H1 (cell line): ENCODE data around the gene SLC25A53. TPM values are rescaled to one million over a fixed set of nuclear protein-coding genes. Genes with fewer than 3 reads are reported as not detected.

Source experiments
- CTCF ChIA-PET: fragments of 300-600 bp; sonication (Branson Sonifier 250); formaldehyde crosslinking; loops from one replicate; lab custom pipeline; 2021; ENCODE audit not compliant: partially characterized antibody; lab: Charles Lee
- POLR2A ChIA-PET: fragments of 300-600 bp; sonication (Branson Sonifier 250); formaldehyde crosslinking; loops from one replicate; lab custom pipeline; 2021; ENCODE audit warnings: inconsistent platforms; ENCODE audit not compliant: partially characterized antibody; lab: Charles Lee
- DNase-seq, 2 experiments: peaks; one replicate each; pipeline versions ENCODE4 v3.0.0 to v3.0.0-alpha.2; 2010 to 2022; ENCODE audit warnings: low spot score in 2 of 2, low read depth in 1 of 2, mixed read lengths in 1 of 2
- FAIRE-seq: peaks from 2 replicates; lab custom pipeline; 2011; peaks lifted over from hg19 to GRCh38; lab: Jason Lieb, UNC
- H2AFZ ChIP-seq: 2 replicates; pipeline ENCODE4 v1.8.1; 2012; ENCODE audit warnings: low read length, inconsistent platforms
- H2AK5ac ChIP-seq: 2 replicates; pipeline ENCODE4 v1.6.1; 2013; ENCODE audit warnings: low read depth, low read length
- H2BK120ac ChIP-seq: replicated peaks from 2 replicates; pipeline ENCODE3; 2013; ENCODE audit warnings: low read depth, low read length, inconsistent platforms
- H2BK12ac ChIP-seq: 2 replicates; pipeline ENCODE4 v1.6.1; 2013; ENCODE audit warnings: low read depth, low read length
- H2BK15ac ChIP-seq: 2 replicates; pipeline ENCODE4 v1.6.1; 2013; ENCODE audit warnings: low read length
- H2BK20ac ChIP-seq: 2 replicates; pipeline ENCODE4 v1.6.1; 2013; ENCODE audit warnings: low read length
- H2BK5ac ChIP-seq: 2 replicates; pipeline ENCODE4 v1.6.1; 2013; ENCODE audit warnings: low read depth, low read length
- H3K14ac ChIP-seq: 2 replicates; pipeline ENCODE4 v1.6.1; 2013; ENCODE audit warnings: inconsistent platforms; ENCODE audit not compliant: insufficient read length
- H3K18ac ChIP-seq: 2 replicates; pipeline ENCODE4 v1.6.1; 2013; ENCODE audit warnings: low read length; ENCODE audit errors: extremely low read depth
- H3K23ac ChIP-seq: 2 replicates; pipeline ENCODE4 v1.6.1; 2013; ENCODE audit warnings: inconsistent platforms; ENCODE audit not compliant: insufficient read length
- H3K23me2 ChIP-seq: 2 replicates; pipeline ENCODE4 v1.6.1; 2013; ENCODE audit warnings: low read depth, low read length
- H3K27ac ChIP-seq: 2 replicates; pipeline ENCODE4 v1.6.1; 2011; ENCODE audit warnings: low read depth, low read length, inconsistent platforms
- H3K27me3 ChIP-seq, 4 experiments: replicated peaks in 1 of 4; 1 replicate in 1 of 4; 2 replicates in 3 of 4; pipeline versions ENCODE4 v1.6.1 to v1.8.1; 2011 to 2013; ENCODE audit warnings: low read length in 3 of 4, mild to moderate bottlenecking in 3 of 4, inconsistent platforms in 2 of 4, mixed read lengths in 2 of 4, moderate library complexity in 1 of 4; ENCODE audit not compliant: control insufficient read depth in 3 of 4, insufficient read depth in 3 of 4; ENCODE audit errors: extremely low read depth in 1 of 4
- H3K36me3 ChIP-seq, 4 experiments: 2 replicates each; pipeline versions ENCODE4 v1.6.1 to v1.8.1; 2011 to 2013; ENCODE audit warnings: mild to moderate bottlenecking in 4 of 4, low read length in 3 of 4, moderate library complexity in 2 of 4, control low read depth in 1 of 4, inconsistent platforms in 1 of 4; ENCODE audit not compliant: insufficient read depth in 4 of 4, control insufficient read depth in 2 of 4
- H3K4ac ChIP-seq: replicated peaks from 2 replicates; pipeline ENCODE3; 2013; ENCODE audit warnings: low read length, low read depth, mixed read lengths, inconsistent platforms; ENCODE audit not compliant: insufficient read length
- H3K4me1 ChIP-seq, 4 experiments: replicated peaks in 1 of 4; 1 replicate in 1 of 4; 2 replicates in 3 of 4; pipeline versions ENCODE4 v1.6.1 to v1.8.1; 2011 to 2013; ENCODE audit warnings: low read length in 3 of 4, inconsistent platforms in 2 of 4, mixed read lengths in 1 of 4; ENCODE audit not compliant: insufficient read depth in 4 of 4, control insufficient read depth in 3 of 4
- H3K4me2 ChIP-seq, 2 experiments: 2 replicates each; pipeline versions ENCODE4 v1.6.1 to v1.8.1; 2011 to 2013; ENCODE audit warnings: low read depth in 2 of 2, low read length in 2 of 2, control low read depth in 1 of 2, inconsistent platforms in 1 of 2, mild to moderate bottlenecking in 1 of 2; ENCODE audit not compliant: insufficient read depth in 1 of 2
- H3K4me3 ChIP-seq, 4 experiments: fragments of 200-600, 300-600 bp in 1 of 4; sonication (generic), shearing (Covaris generic), sonication (Bioruptor Twin) in 1 of 4; 2 replicates each; pipeline versions ENCODE4 v1.5.1 to v1.8.1; 2011 to 2016; ENCODE audit warnings: low read length in 4 of 4, low read depth in 3 of 4, control low read depth in 2 of 4, inconsistent platforms in 2 of 4, mild to moderate bottlenecking in 2 of 4, mixed read lengths in 1 of 4, moderate library complexity in 1 of 4; ENCODE audit not compliant: insufficient read depth in 2 of 4; ENCODE audit errors: extremely low read depth in 1 of 4
- H3K56ac ChIP-seq: replicated peaks from 2 replicates; pipeline ENCODE3; 2013; ENCODE audit warnings: low read depth, mild to moderate bottlenecking, mixed read lengths, low read length, inconsistent platforms; ENCODE audit not compliant: insufficient read length
- H3K79me1 ChIP-seq: 2 replicates; pipeline ENCODE4 v1.6.1; 2013; ENCODE audit warnings: low read depth, low read length, control low read depth
- H3K79me2 ChIP-seq, 2 experiments: 2 replicates each; pipeline versions ENCODE4 v1.6.1 to v1.8.1; 2012 to 2013; ENCODE audit warnings: low read length in 2 of 2, mild to moderate bottlenecking in 2 of 2, inconsistent platforms in 1 of 2; ENCODE audit not compliant: insufficient read depth in 2 of 2, control insufficient read depth in 1 of 2
- H3K9ac ChIP-seq, 4 experiments: replicated peaks in 1 of 4; 1 replicate in 1 of 4; 2 replicates in 3 of 4; pipeline versions ENCODE4 v1.6.1 to v1.8.1; 2011 to 2013; ENCODE audit warnings: low read depth in 3 of 4, low read length in 3 of 4, control low read depth in 2 of 4, mild to moderate bottlenecking in 2 of 4, moderate library complexity in 2 of 4, inconsistent platforms in 1 of 4; ENCODE audit errors: extremely low read depth in 1 of 4
- H3K9me3 ChIP-seq, 2 experiments: 2 replicates each; pipeline versions ENCODE4 v1.6.1 to v1.8.1; 2012 to 2013; ENCODE audit warnings: mild to moderate bottlenecking in 2 of 2, moderate library complexity in 2 of 2, control low read depth in 1 of 2, inconsistent platforms in 1 of 2, low read depth in 1 of 2, low read length in 1 of 2, mixed read lengths in 1 of 2; ENCODE audit not compliant: insufficient read depth in 2 of 2
- H4K20me1 ChIP-seq, 2 experiments: replicated peaks in 1 of 2; 2 replicates each; pipeline versions ENCODE3 to v1.8.1; 2011 to 2013; ENCODE audit warnings: inconsistent platforms in 2 of 2, low read length in 2 of 2, mild to moderate bottlenecking in 1 of 2; ENCODE audit not compliant: insufficient read depth in 2 of 2, control insufficient read depth in 1 of 2
- H4K5ac ChIP-seq: 2 replicates; pipeline ENCODE4 v1.6.1; 2013; ENCODE audit warnings: low read length, low read depth, mixed read lengths, inconsistent platforms; ENCODE audit not compliant: insufficient read length
- H4K8ac ChIP-seq: 2 replicates; pipeline ENCODE4 v1.8.0; 2013; ENCODE audit warnings: mild to moderate bottlenecking, moderate library complexity, low read length, inconsistent platforms; ENCODE audit not compliant: insufficient read depth; ENCODE audit errors: extremely low read depth
- H4K91ac ChIP-seq: replicated peaks from 2 replicates; pipeline ENCODE3; 2013; ENCODE audit warnings: low read length, mixed read lengths, inconsistent platforms; ENCODE audit not compliant: insufficient read length
- KDM4A ChIP-seq: IDR thresholded peaks from one replicate; pipeline ENCODE4 v1.7.1; 2012; ENCODE audit warnings: low read depth, mild to moderate bottlenecking, moderate library complexity, low read length, inconsistent platforms; ENCODE audit not compliant: severe bottlenecking
- NANOG ChIP-seq: IDR thresholded peaks from 2 replicates; pipeline ENCODE4 v1.6.1; 2011; ENCODE audit warnings: low read length, low read depth, mild to moderate bottlenecking, inconsistent platforms; ENCODE audit not compliant: insufficient read depth, poor library complexity, severe bottlenecking
- WGBS, 2 experiments: shearing (Covaris generic) in 1 of 2; methylation state at CpG; one replicate each; pipeline versions ENCODE4 v1.1.6 to v1.1.7; 2013 to 2015; ENCODE audit warnings: low lambda C conversion rate in 2 of 2, mixed read lengths in 2 of 2, inconsistent platforms in 1 of 2, low coverage in 1 of 2, missing lambda C conversion rate in 1 of 2; ENCODE audit not compliant: insufficient replicate concordance in 2 of 2, insufficient coverage in 1 of 2, insufficient read length in 1 of 2; ENCODE audit errors: extremely low coverage in 1 of 2, missing lambda C conversion rate in 1 of 2; 5-methylcytosine and 5-hydroxymethylcytosine counted together
- polyA plus RNA-seq, 7 experiments: library from polyadenylated mRNA; depleted of rRNA in 3 of 7; stranded (reverse) in 5 of 7; unstranded in 2 of 7; fragments of >200 nt in 5 of 7; fragments of 200-250 nt in 2 of 7; gene quantifications; 1 replicate in 5 of 7; 2 replicates in 1 of 7; 4 replicates in 1 of 7; pipeline versions ENCODE4 v1.2.1 to v1.2.3, GENCODE V29; 2011 to 2013; ENCODE audit warnings: missing spikeins in 2 of 7, mixed read lengths in 2 of 7
- total RNA-seq: library from RNA; stranded (reverse); fragmentation: NEBNext Ultra II Directional; extraction: Animal tissue kit (Norgen Biotek cat#: 25700); gene quantifications from 2 replicates; pipeline ENCODE4 v1.2.1, GENCODE V29; 2021

SLC25A53 gene
- total and polyA plus RNA-seq, 2 of the 8 experiments (the other 6 are each of a cell fraction or from before 2014, with no cell fraction given) = 2.4 to 4.2 TPM

DNA sequence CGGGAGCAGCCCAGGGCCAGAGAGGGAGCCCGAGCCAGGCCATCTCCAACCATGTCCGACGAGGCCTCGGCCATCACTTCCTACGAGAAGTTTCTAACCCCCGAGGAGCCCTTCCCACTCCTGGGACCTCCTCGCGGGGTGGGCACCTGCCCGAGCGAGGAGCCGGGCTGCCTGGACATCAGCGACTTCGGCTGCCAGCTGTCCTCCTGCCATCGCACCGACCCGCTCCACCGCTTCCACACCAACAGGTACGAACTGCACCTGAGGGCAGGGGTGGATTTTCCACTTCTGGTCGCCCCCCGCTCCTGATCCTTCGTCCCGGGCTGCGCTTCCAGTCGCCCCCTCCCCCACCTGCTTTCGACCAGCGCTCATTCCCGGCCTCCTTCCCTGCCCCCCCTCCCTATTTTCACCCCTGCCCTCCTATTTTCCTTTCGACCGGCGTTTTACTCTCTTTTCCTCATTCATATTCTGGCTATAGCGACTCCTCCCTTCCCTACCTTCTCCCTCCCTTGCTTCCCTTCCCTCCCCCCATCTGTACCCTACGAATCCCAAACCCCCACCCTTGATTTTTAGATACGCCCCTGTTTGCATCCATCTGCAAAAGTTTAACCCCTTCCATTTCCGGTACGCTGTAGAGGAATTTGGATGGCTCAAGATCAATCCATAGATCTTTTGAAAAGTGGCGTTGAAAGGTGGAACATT lies 10.1 kb upstream of the SLC25A53 start:
- Histone ChIP-seq H2AK5ac (no peak overlapping the region), H3K4me3 (peak overlapping the region; percentile 74 to 92 (median 85)), H3K9me3 (no peaks in the 10 kb centered on the region), H3K4me1 (no peaks in the 10 kb centered on the region), H2BK5ac (no peak overlapping the region), H3K27ac (no peak overlapping the region), H3K18ac (no peak overlapping the region), H2BK120ac (no peak overlapping the region), H3K9ac (peak overlapping the region; percentile 48 to 64 (median 54)), H3K4me2 (peak overlapping the region; percentile 92 to 94), H3K79me2 (peaks cover 0 to 20% of the 10 kb centered on the region in 2 experiments; a peak in 2 of 4 replicates), H3K27me3 (no peaks in the 10 kb centered on the region), H3K79me1 (no peaks in the 10 kb centered on the region), H2BK15ac (no peak overlapping the region), H3K4ac (no peak overlapping the region), H2AFZ (no peak overlapping the region), H4K20me1 (no peaks in the 10 kb centered on the region), H3K36me3 (no peaks in the 10 kb centered on the region), H2BK12ac (no peak overlapping the region), H3K14ac (no peak overlapping the region), H3K56ac (peak overlapping the region; percentile 30), H3K23me2 (peaks cover 4% of the 10 kb centered on the region; the same call in 1 of the 2 replicates), H4K5ac (no peak overlapping the region), H4K91ac (no peak overlapping the region), H3K23ac (no peak overlapping the region), H2BK20ac (no peak overlapping the region), H4K8ac (peak overlapping the region; percentile 51; the same call in 1 of the 2 replicates)
- no peak for FAIRE-seq
- no peak for DNase-seq
- ChIA-PET CTCF (interaction anchor here (0.9 to 1.4 kb wide), 2 partner anchors 10 kb away, joined by 3 to 6 read pairs; partner anchors contain the start of gene SLC25A53), POLR2A (interaction anchor here (1.9 kb wide), 1 partner anchor 10 kb away, joined by 8 read pairs; the partner anchor contains the start of gene SLC25A53)
- no peak for TF ChIP-seq NANOG
- peak; percentile 41 for TF ChIP-seq KDM4A
- WGBS, 2 experiments = 0% methylated on average over 4 of the region's 37 CpGs; no CpG with 5 or more reads in 1 of the 2 experiments
